Breast epithelium (tissue), 4 donors: ENCODE data around the gene NFIB. TPM values are rescaled to one million over a fixed set of nuclear protein-coding genes. Genes with fewer than 3 reads are reported as not detected.
A peak's percentile ranks its signal among the peaks of the same experiment; 100 is the strongest.

Experiments used
- DNase-seq, 2 donors: peaks; one replicate each; pipeline ENCODE4 v3.0.0-alpha.2; 2019; ENCODE audit warnings: low spot score in 2 of 2
- H3K27ac ChIP-seq, 2 donors: fragments of 200-600 bp; sonication (generic) in 1 of 2; one replicate each; pipeline ENCODE4 v1.5.1; 2016 to 2019; ENCODE audit warnings: mild to moderate bottlenecking in 1 of 2
- H3K27me3 ChIP-seq, 2 donors: fragments of 200-600 bp; sonication (generic) in 1 of 2; one replicate each; pipeline versions ENCODE4 v1.5.1 to v1.6.0; 2017 to 2019; ENCODE audit warnings: control low read depth in 1 of 2, mild to moderate bottlenecking in 1 of 2
- H3K36me3 ChIP-seq: fragments of 200-600 bp; one replicate; pipeline ENCODE4 v1.5.1; 2019
- H3K4me1 ChIP-seq, 2 donors: fragments of 200-600 bp; sonication (generic); one replicate each; pipeline ENCODE4 v1.5.1; 2016 to 2019; ENCODE audit warnings: control low read depth in 1 of 2
- H3K4me3 ChIP-seq, 3 donors: fragments of 200-600 bp; sonication (generic); 1 replicate in 2 of 3; 2 replicates in 1 of 3; pipeline ENCODE4 v1.5.1; 2016 to 2019; ENCODE audit warnings: mild to moderate bottlenecking in 3 of 3, moderate library complexity in 2 of 3
- H3K9me3 ChIP-seq, 2 donors: fragments of 200-600 bp; sonication (generic) in 1 of 2; one replicate each; pipeline ENCODE4 v1.5.1; 2016 to 2019; ENCODE audit warnings: control low read depth in 1 of 2
- CTCF ChIP-seq, 3 donors: fragments of 450-650 bp; IDR thresholded peaks; one replicate each; pipeline ENCODE4 v1.5.1; 2016 to 2017; ENCODE audit warnings: antibody characterized with exemption in 3 of 3, mild to moderate bottlenecking in 3 of 3, moderate library complexity in 3 of 3
- POLR2A ChIP-seq: fragments of 450-650 bp; IDR thresholded peaks from one replicate; pipeline ENCODE4 v1.6.1; 2016; ENCODE audit warnings: antibody characterized with exemption, mild to moderate bottlenecking, moderate library complexity
- POLR2AphosphoS5 ChIP-seq, 3 donors: sonication (generic); formaldehyde crosslinking; IDR thresholded peaks; one replicate each; pipeline ENCODE4 v1.6.1; 2017; ENCODE audit warnings: antibody characterized with exemption in 3 of 3
- intact Hi-C: fragments of 100-400 bp; cut with DNase I; formaldehyde crosslinking; loops from one replicate; pipeline ENCODE4 v1.15.1; 2023; ENCODE audit warnings: low total_unique reads
- total RNA-seq, 3 donors: library from RNA; depleted of rRNA; stranded (reverse); fragments of >200 nt; gene quantifications; one replicate each; pipeline ENCODE4 v1.1.0, GENCODE V29; 2016

Gene NFIB
- total RNA-seq, 3 donors from 2014 or later: 95.2 to 237 (median 105) TPM

- no peak for TF ChIP-seq POLR2AphosphoS5 (IDR thresholded peaks at IDR 0.05)
- Histone ChIP-seq H3K27ac (peak overlapping the region; percentile 40 to 51), H3K27me3 (no peaks in the 10 kb centered on the region), H3K4me3 (no peak overlapping the region), H3K36me3 (no peaks in the 10 kb centered on the region), H3K4me1 (peaks cover 0 to 32% of the 10 kb centered on the region in 2 donors), H3K9me3 (no peaks in the 10 kb centered on the region)
- intact Hi-C loops: no loop called here
- no peak for DNase-seq
These were observed 55.8 kb downstream of the NFIB start for GRCh38 chr9:14258156-14258555.

- intact Hi-C loops: no loop called here
- TF ChIP-seq POLR2AphosphoS5 (IDR thresholded peaks at IDR 0.05) (peak in 1 of 3 donors; percentile 37), CTCF (IDR thresholded peaks at IDR 0.05) (no peak)
- no peak for DNase-seq
- no peak overlapping the region for H3K4me3 ChIP-seq
- H3K36me3 ChIP-seq: no peaks in the 10 kb centered on the region
- no peaks in the 10 kb centered on the region for H3K9me3 ChIP-seq
- H3K4me1 ChIP-seq: peaks cover 0 to 25% of the 10 kb centered on the region in 2 donors
- peak overlapping the region; percentile 52 to 82 for H3K27ac ChIP-seq
- no peaks in the 10 kb centered on the region for H3K27me3 ChIP-seq
These were observed 57.4 kb downstream of the NFIB start for GRCh38 chr9:14256588-14256987.

GRCh38 chr9:14251154-14252071 lies 62.5 kb downstream of the NFIB start:
- Histone ChIP-seq H3K27me3 (no peaks in the 10 kb centered on the region), H3K27ac (peak overlapping the region; percentile 76 to 82), H3K9me3 (no peaks in the 10 kb centered on the region), H3K4me3 (peak overlapping the region in 2 of 3 donors; percentile 5 to 38), H3K4me1 (peaks cover 0 to 25% of the 10 kb centered on the region in 2 donors), H3K36me3 (no peaks in the 10 kb centered on the region)
- intact Hi-C loops: no loop called here
- TF ChIP-seq CTCF (IDR thresholded peaks at IDR 0.05): no peak
- peak; percentile 52 to 73 (median 68) for TF ChIP-seq POLR2AphosphoS5 (IDR thresholded peaks at IDR 0.05)
- peak; percentile 79 to 89 for DNase-seq

GRCh38 chr9:14250794-14251153 lies 63.2 kb downstream of the NFIB start:
- peaks cover 0 to 21% of the 10 kb centered on the region in 2 donors for H3K4me1 ChIP-seq
- intact Hi-C loops: no loop called here

GRCh38 chr9:14249527-14249926 lies 64.4 kb downstream of the NFIB start:
- no peak overlapping the region for H3K4me3 ChIP-seq
- H3K27me3 ChIP-seq: no peaks in the 10 kb centered on the region
- H3K4me1 ChIP-seq: peaks cover 0 to 22% of the 10 kb centered on the region in 2 donors
- intact Hi-C loops: no loop called here
- H3K36me3 ChIP-seq: no peaks in the 10 kb centered on the region
- H3K9me3 ChIP-seq: no peaks in the 10 kb centered on the region
- H3K27ac ChIP-seq: peak overlapping the region in 1 of 2 donors; percentile 82
- no peak for TF ChIP-seq POLR2AphosphoS5 (IDR thresholded peaks at IDR 0.05)
- TF ChIP-seq POLR2A: no peak
- TF ChIP-seq CTCF (IDR thresholded peaks at IDR 0.05): no peak
- no peak for DNase-seq

More at GRCh38 chr9:14250794-14251153, 63.2 kb downstream of the NFIB start:
- DNase-seq: no peak
- H3K27me3 ChIP-seq: no peaks in the 10 kb centered on the region
- H3K9me3 ChIP-seq: no peaks in the 10 kb centered on the region
- H3K36me3 ChIP-seq: no peaks in the 10 kb centered on the region
- H3K27ac ChIP-seq: peak overlapping the region; percentile 76 to 82
- H3K4me3 ChIP-seq: peak overlapping the region in 1 of 3 donors; percentile 38
- TF ChIP-seq POLR2A: no peak
- no peak for TF ChIP-seq POLR2AphosphoS5 (IDR thresholded peaks at IDR 0.05)
- no peak for TF ChIP-seq CTCF (IDR thresholded peaks at IDR 0.05)
